K562 (cell line): Measurements from ENCODE around the gene LCP2. TPM values are rescaled to one million over a fixed set of nuclear protein-coding genes. Genes with fewer than 3 reads are reported as not detected.

Experiments used
- ATAC-seq: fragments of 200-7000 bp; cut with Tn5 transposase; 3 replicates; pipeline ENCODE4 v1.9.1; 2020; ENCODE audit warnings: moderate library complexity
- BruUV-seq: library from RNA; stranded (reverse); fragments of 400-500 nt; replicated peaks from 2 replicates; lab custom pipeline; 2021; lab: Mats Ljungman, UMichigan
- CTCF ChIA-PET: fragments of 300-600 bp; formaldehyde crosslinking; extraction: SDS; loops from one replicate; lab custom pipeline; 2021; ENCODE audit warnings: low intra/inter-chr PET ratio; lab: Yijun Ruan, JAX
- POLR2A ChIA-PET: fragments of 300-600, 350-650 bp; sonication (Branson Sonifier 250); formaldehyde crosslinking; extraction: SDS; loops from one replicate; lab custom pipeline; 2021; ENCODE audit warnings: antibody characterized with exemption, inconsistent platforms; lab: Yijun Ruan, JAX
- DNase-seq, 4 experiments: peaks; one replicate each; pipeline versions ENCODE4 v3.0.0 to v3.0.0-alpha.2; 2011 to 2018; ENCODE audit warnings: low spot score in 3 of 4, mixed read lengths in 3 of 4; ENCODE audit errors: extremely low read depth in 1 of 4
- FAIRE-seq: peaks from 2 replicates; lab custom pipeline; 2011; peaks lifted over from hg19 to GRCh38; lab: Jason Lieb, UNC
- H2AFZ ChIP-seq: 2 replicates; pipeline ENCODE4 v1.6.0; 2011; ENCODE audit warnings: low read depth, low read length, control low read depth, inconsistent platforms
- H3K27ac ChIP-seq: fragments of 200-600 bp; 3 replicates; pipeline ENCODE4 v1.8.0; 2011; ENCODE audit warnings: low read depth, mild to moderate bottlenecking, control low read depth, inconsistent platforms, low read length, moderate library complexity, mixed read lengths; ENCODE audit errors: extremely low read depth
- H3K27me3 ChIP-seq, 2 experiments: fragments of 300-600 bp in 1 of 2; 2 replicates in 1 of 2; 3 replicates in 1 of 2; pipeline versions ENCODE4 v1.6.0 to v1.8.0; 2011; ENCODE audit warnings: inconsistent platforms in 2 of 2, low read length in 2 of 2, mild to moderate bottlenecking in 1 of 2, mixed read lengths in 1 of 2, moderate library complexity in 1 of 2; ENCODE audit not compliant: control insufficient read depth in 2 of 2, insufficient read depth in 2 of 2
- H3K36me3 ChIP-seq: fragments of 300-600 bp; 3 replicates; pipeline ENCODE4 v1.8.0; 2011; ENCODE audit warnings: mild to moderate bottlenecking, low read length, inconsistent platforms; ENCODE audit not compliant: control insufficient read depth, insufficient read depth
- H3K4me1 ChIP-seq, 2 experiments: fragments of 200-600 bp in 1 of 2; replicated peaks in 1 of 2; 2 replicates in 1 of 2; 3 replicates in 1 of 2; pipeline versions ENCODE4 v1.5.1 to v1.8.0; 2011; ENCODE audit warnings: inconsistent platforms in 2 of 2, low read length in 2 of 2, mild to moderate bottlenecking in 1 of 2, mixed read lengths in 1 of 2, moderate library complexity in 1 of 2; ENCODE audit not compliant: control insufficient read depth in 2 of 2, insufficient read depth in 2 of 2
- H3K4me2 ChIP-seq: 2 replicates; pipeline ENCODE4 v1.6.1; 2011; ENCODE audit warnings: low read length, control low read depth, inconsistent platforms, mixed read lengths; ENCODE audit not compliant: insufficient read depth
- H3K4me3 ChIP-seq: fragments of 200-600 bp; sonication (generic), shearing (Covaris generic); 2 replicates; pipeline ENCODE4 v1.5.1; 2016; ENCODE audit warnings: control low read depth, inconsistent platforms
- H3K79me2 ChIP-seq: fragments of 200-600 bp; 3 replicates; pipeline ENCODE4 v1.8.0; 2011; ENCODE audit warnings: low read length, inconsistent platforms; ENCODE audit not compliant: control insufficient read depth, insufficient read depth
- H3K9ac ChIP-seq, 2 experiments: 2 replicates each; pipeline versions ENCODE4 v1.6.0 to v1.6.1; 2011; ENCODE audit warnings: low read depth in 2 of 2, low read length in 2 of 2, control low read depth in 1 of 2, inconsistent platforms in 1 of 2, mild to moderate bottlenecking in 1 of 2, mixed read lengths in 1 of 2; ENCODE audit not compliant: insufficient read depth in 1 of 2
- H3K9me1 ChIP-seq: one replicate; pipeline ENCODE4 v1.6.0; 2011; ENCODE audit warnings: inconsistent platforms, mild to moderate bottlenecking, low read length, moderate library complexity; ENCODE audit not compliant: control insufficient read depth, insufficient read depth
- H3K9me3 ChIP-seq: replicated peaks from 2 replicates; pipeline ENCODE4 v1.5.1; 2011; ENCODE audit warnings: low read depth, low read length, inconsistent platforms; ENCODE audit not compliant: control insufficient read depth, insufficient read depth
- H4K20me1 ChIP-seq: replicated peaks from 2 replicates; pipeline ENCODE4 v1.6.1; 2011; ENCODE audit warnings: low read length, inconsistent platforms, mixed read lengths; ENCODE audit not compliant: control insufficient read depth, insufficient read depth
- ETS2 ChIP-seq: IDR thresholded peaks from 2 replicates; pipeline ENCODE4 v1.6.1; 2016; ENCODE audit warnings: borderline replicate concordance, missing genetic modification characterization, mild to moderate bottlenecking, moderate library complexity, missing compliant biosample characterization; ENCODE audit not compliant: poor library complexity, severe bottlenecking
- FOXK1 ChIP-seq: sonication (generic); formaldehyde crosslinking; IDR thresholded peaks from 2 replicates; pipeline ENCODE4 v1.8.0; 2022; ENCODE audit warnings: missing genetic modification reagents, mild to moderate bottlenecking, borderline replicate concordance
- GABPA ChIP-seq: fragments of 200-800 bp; sonication (Bioruptor generic); conservative IDR thresholded peaks from 2 replicates; pipeline ENCODE4 v1.6.1; 2016; ENCODE audit warnings: low read depth, missing genetic modification characterization, missing compliant biosample characterization
- GMEB1 ChIP-seq: fragments of 250-450 bp; sonication (Bioruptor Pico); IDR thresholded peaks from 2 replicates; pipeline ENCODE4 v1.4.0; 2020; ENCODE audit warnings: mild to moderate bottlenecking
- HNRNPLL ChIP-seq: fragments of 200-400 bp; formaldehyde crosslinking; IDR thresholded peaks from 2 replicates; pipeline ENCODE4 v1.6.1; 2017; ENCODE audit warnings: low read length, low read depth, mild to moderate bottlenecking; ENCODE audit not compliant: poor library complexity, severe bottlenecking
- HOXB6 ChIP-seq: fragments of 250-450 bp; sonication (Bioruptor Pico); IDR thresholded peaks from 2 replicates; pipeline ENCODE4 v1.5.1; 2022; ENCODE audit warnings: mild to moderate bottlenecking, borderline replicate concordance
- JUN ChIP-seq, 2 experiments: sonication (generic) in 1 of 2; formaldehyde crosslinking in 1 of 2; IDR thresholded peaks; 2 replicates each; pipeline versions ENCODE4 v1.6.1 to v1.8.0; 2012 to 2022; ENCODE audit warnings: borderline replicate concordance in 2 of 2, mild to moderate bottlenecking in 2 of 2, improper control_type of control experiment in 1 of 2, low read depth in 1 of 2, low read length in 1 of 2, missing genetic modification reagents in 1 of 2
- NCOA4 ChIP-seq: fragments of 450-650 bp; IDR thresholded peaks from 2 replicates; pipeline ENCODE4 v1.6.1; 2018; ENCODE audit warnings: mild to moderate bottlenecking; ENCODE audit not compliant: partially characterized antibody
- NEUROD1 ChIP-seq: fragments of 150-350 bp; IDR thresholded peaks from 2 replicates; pipeline ENCODE4 v1.6.1; 2014; ENCODE audit warnings: borderline replicate concordance, low read length, low read depth; ENCODE audit not compliant: partially characterized antibody
- NR2C1 ChIP-seq, 2 experiments: fragments of 450-650 bp; IDR thresholded peaks; 2 replicates each; pipeline ENCODE4 v1.6.1; 2017; ENCODE audit warnings: mild to moderate bottlenecking in 2 of 2, antibody characterized with exemption in 1 of 2, inconsistent platforms in 1 of 2, missing compliant biosample characterization in 1 of 2, missing genetic modification characterization in 1 of 2
- RBM22 ChIP-seq: fragments of 200-400 bp; formaldehyde crosslinking; IDR thresholded peaks from 2 replicates; pipeline ENCODE4 v1.6.1; 2018; ENCODE audit warnings: low read length, low read depth; ENCODE audit not compliant: poor library complexity, severe bottlenecking
- SIX5 ChIP-seq, 2 experiments: IDR thresholded peaks; 2 replicates each; pipeline ENCODE4 v1.6.1; 2011; ENCODE audit warnings: low read length in 2 of 2, borderline replicate concordance in 1 of 2, low read depth in 1 of 2, mild to moderate bottlenecking in 1 of 2, moderate library complexity in 1 of 2; ENCODE audit not compliant: insufficient read depth in 1 of 2
- SNIP1 ChIP-seq: fragments of 450-650 bp; IDR thresholded peaks from 2 replicates; pipeline ENCODE4 v1.7.1; 2017; ENCODE audit warnings: low read depth, mild to moderate bottlenecking
- STAT5A ChIP-seq: IDR thresholded peaks from 2 replicates; pipeline ENCODE4 v1.6.1; 2012; ENCODE audit warnings: low read length, inconsistent platforms, borderline replicate concordance
- TEAD1 ChIP-seq, 2 experiments: fragments of 450-650 bp in 1 of 2; sonication (generic) in 1 of 2; formaldehyde crosslinking; IDR thresholded peaks; 2 replicates each; pipeline versions ENCODE4 v1.4.0 to v1.8.0; 2020 to 2022; ENCODE audit warnings: mild to moderate bottlenecking in 2 of 2, missing genetic modification reagents in 1 of 2
- TRIM28 ChIP-seq: fragments of 450-650 bp; IDR thresholded peaks from 2 replicates; pipeline ENCODE4 v1.6.1; 2017
- ZBTB7A ChIP-seq: IDR thresholded peaks from 2 replicates; pipeline ENCODE4 v1.6.1; 2011; ENCODE audit warnings: low read depth, mild to moderate bottlenecking, low read length, moderate library complexity, borderline replicate concordance; ENCODE audit not compliant: control insufficient read depth
- ZNF830 ChIP-seq: fragments of 250-450 bp; sonication (Bioruptor Pico); IDR thresholded peaks from 2 replicates; pipeline ENCODE4 v1.5.0; 2021; ENCODE audit warnings: mild to moderate bottlenecking
- WGBS: fragments of 100-300 bp; shearing (Covaris generic); methylation state at CpG from one replicate; pipeline ENCODE4 v1.1.6; 2016; ENCODE audit warnings: low coverage, mixed read lengths; ENCODE audit not compliant: insufficient coverage; ENCODE audit errors: missing lambda C conversion rate; 5-methylcytosine and 5-hydroxymethylcytosine counted together
- in situ Hi-C: fragments of 300-500 bp; cut with MboI; formaldehyde crosslinking; loops from 4 replicates; pipeline ENCODE4 v1.15.0; 2018; ENCODE audit warnings: inconsistent platforms, mixed read lengths
- intact Hi-C: fragments of 100-400 bp; cut with micrococcal nuclease; formaldehyde crosslinking; loops from 2 replicates; pipeline ENCODE4 v1.14.2; 2022
- polyA plus RNA-seq, 8 experiments: library from polyadenylated mRNA; depleted of rRNA in 4 of 8; stranded (reverse) in 5 of 8; unstranded in 3 of 8; fragments of >200 nt; fragmentation: Nextera tagmentation in 2 of 8; fragmentation: Illumina TruSeq in 1 of 8; extraction: Ambion mirVana in 2 of 8; extraction: Trizol in 1 of 8; gene quantifications; 2 replicates each; pipeline versions ENCODE4 v1.2.1 to v1.2.3, GENCODE V29; 2011 to 2014; ENCODE audit warnings: inconsistent platforms in 1 of 8, missing spikeins in 1 of 8
- total RNA-seq, 7 experiments: library from RNA; depleted of rRNA in 6 of 7; stranded (reverse); fragments of >200 nt in 6 of 7; fragmentation: Illumina TruSeq in 2 of 7; extraction: Trizol in 2 of 7; gene quantifications; 2 replicates each; pipeline versions ENCODE4 v1.2.1 to v1.2.3, GENCODE V29; 2011 to 2021; ENCODE audit warnings: low replicate concordance in 1 of 7

The LCP2 gene
- total and polyA plus RNA-seq, 9 of the 15 experiments (the other 6 are each of a cell fraction or from before 2014, with no cell fraction given) = 4.0 to 31.3 (median 14.6) TPM

GRCh38 chr5:170312301-170312595 is 14.7 kb upstream of the LCP2 start:
- no peak for FAIRE-seq
- H2AFZ ChIP-seq = peak overlapping the region; percentile 43
- ChIA-PET POLR2A (no interaction called here), CTCF (no interaction called here)
- H3K4me2 ChIP-seq = peak overlapping the region; percentile 1; the same call in 1 of the 2 replicates
- H3K9me3 ChIP-seq = no peaks in the 10 kb centered on the region
- H3K27ac ChIP-seq = no peak overlapping the region
- H4K20me1 ChIP-seq = no peaks in the 10 kb centered on the region
- H3K4me1 ChIP-seq = peaks cover 0 to 42% of the 10 kb centered on the region in 2 experiments; a peak in 4 of 5 replicates
- H3K4me3 ChIP-seq = no peak overlapping the region
- no peaks in the 10 kb centered on the region for H3K36me3 ChIP-seq
- intact Hi-C loops = no loop called here
- in situ Hi-C loops = no loop called here
- no TSS peak for BruUV-seq
- TF ChIP-seq ZNF830 (CRISPR knock-in tag) = no peak
- TF ChIP-seq ZBTB7A = no peak
- no peak for TF ChIP-seq FOXK1 (CRISPR knock-in tag)
- TF ChIP-seq ETS2 (tag) = no peak
- TF ChIP-seq GMEB1 (CRISPR knock-in tag) = no peak
- TF ChIP-seq RBM22 = no peak
- TF ChIP-seq GABPA = no peak
- TF ChIP-seq TRIM28 = no peak
- no peak for TF ChIP-seq HNRNPLL
- no peak for TF ChIP-seq JUN (IDR thresholded peaks at IDR 0.05; ENCODE audit: borderline replicate concordance, low read depth, low read length)
- no peak for TF ChIP-seq JUN (CRISPR knock-in tag; IDR thresholded peaks at IDR 0.05; ENCODE audit: borderline replicate concordance)
- no peak for TF ChIP-seq NR2C1 (IDR thresholded peaks at IDR 0.05)
- TF ChIP-seq NR2C1 (tag; IDR thresholded peaks at IDR 0.05) = no peak
- TF ChIP-seq HOXB6 = no peak
- no peak for TF ChIP-seq TEAD1 (CRISPR knock-in tag; IDR thresholded peaks at IDR 0.05)
- TF ChIP-seq STAT5A = no peak
- TF ChIP-seq SIX5 (IDR thresholded peaks at IDR 0.05; ENCODE audit: borderline replicate concordance in 1 of 2, insufficient read depth in 1 of 2, low read depth in 1 of 2, low read length in 2 of 2) = no peak
- no peak for TF ChIP-seq NEUROD1
- TF ChIP-seq NCOA4 = no peak
- no peak for TF ChIP-seq SNIP1
- no peak overlapping the region for H3K9ac ChIP-seq
- no peaks in the 10 kb centered on the region for H3K27me3 ChIP-seq
- ATAC-seq = no peak
- DNase-seq = no peak
- no peaks in the 10 kb centered on the region for H3K9me1 ChIP-seq
- WGBS = 41% methylated on average over 5 of the region's 5 CpGs
- no peaks in the 10 kb centered on the region for H3K79me2 ChIP-seq
